H1 (cell line): ENCODE data around the gene CT47A1. TPM values are rescaled to one million over a fixed set of nuclear protein-coding genes. Genes with fewer than 3 reads are reported as not detected.

Source experiments
- CTCF ChIA-PET: fragments of 300-600 bp; sonication (Branson Sonifier 250); formaldehyde crosslinking; loops from one replicate; lab custom pipeline; 2021; ENCODE audit not compliant: partially characterized antibody; lab: Charles Lee
- POLR2A ChIA-PET: fragments of 300-600 bp; sonication (Branson Sonifier 250); formaldehyde crosslinking; loops from one replicate; lab custom pipeline; 2021; ENCODE audit warnings: inconsistent platforms; ENCODE audit not compliant: partially characterized antibody; lab: Charles Lee
- DNase-seq, 2 experiments: peaks; one replicate each; pipeline versions ENCODE4 v3.0.0 to v3.0.0-alpha.2; 2010 to 2022; ENCODE audit warnings: low spot score in 2 of 2, low read depth in 1 of 2, mixed read lengths in 1 of 2
- FAIRE-seq: peaks from 2 replicates; lab custom pipeline; 2011; peaks lifted over from hg19 to GRCh38; lab: Jason Lieb, UNC
- H2AFZ ChIP-seq: 2 replicates; pipeline ENCODE4 v1.8.1; 2012; ENCODE audit warnings: low read length, inconsistent platforms
- H2AK5ac ChIP-seq: 2 replicates; pipeline ENCODE4 v1.6.1; 2013; ENCODE audit warnings: low read depth, low read length
- H2BK120ac ChIP-seq: replicated peaks from 2 replicates; pipeline ENCODE3; 2013; ENCODE audit warnings: low read depth, low read length, inconsistent platforms
- H2BK12ac ChIP-seq: 2 replicates; pipeline ENCODE4 v1.6.1; 2013; ENCODE audit warnings: low read depth, low read length
- H2BK15ac ChIP-seq: 2 replicates; pipeline ENCODE4 v1.6.1; 2013; ENCODE audit warnings: low read length
- H2BK20ac ChIP-seq: 2 replicates; pipeline ENCODE4 v1.6.1; 2013; ENCODE audit warnings: low read length
- H2BK5ac ChIP-seq: 2 replicates; pipeline ENCODE4 v1.6.1; 2013; ENCODE audit warnings: low read depth, low read length
- H3K14ac ChIP-seq: 2 replicates; pipeline ENCODE4 v1.6.1; 2013; ENCODE audit warnings: inconsistent platforms; ENCODE audit not compliant: insufficient read length
- H3K18ac ChIP-seq: 2 replicates; pipeline ENCODE4 v1.6.1; 2013; ENCODE audit warnings: low read length; ENCODE audit errors: extremely low read depth
- H3K23ac ChIP-seq: 2 replicates; pipeline ENCODE4 v1.6.1; 2013; ENCODE audit warnings: inconsistent platforms; ENCODE audit not compliant: insufficient read length
- H3K23me2 ChIP-seq: 2 replicates; pipeline ENCODE4 v1.6.1; 2013; ENCODE audit warnings: low read depth, low read length
- H3K27ac ChIP-seq: 2 replicates; pipeline ENCODE4 v1.6.1; 2011; ENCODE audit warnings: low read depth, low read length, inconsistent platforms
- H3K27me3 ChIP-seq, 4 experiments: replicated peaks in 1 of 4; 1 replicate in 1 of 4; 2 replicates in 3 of 4; pipeline versions ENCODE4 v1.6.1 to v1.8.1; 2011 to 2013; ENCODE audit warnings: low read length in 3 of 4, mild to moderate bottlenecking in 3 of 4, inconsistent platforms in 2 of 4, mixed read lengths in 2 of 4, moderate library complexity in 1 of 4; ENCODE audit not compliant: control insufficient read depth in 3 of 4, insufficient read depth in 3 of 4; ENCODE audit errors: extremely low read depth in 1 of 4
- H3K36me3 ChIP-seq, 4 experiments: 2 replicates each; pipeline versions ENCODE4 v1.6.1 to v1.8.1; 2011 to 2013; ENCODE audit warnings: mild to moderate bottlenecking in 4 of 4, low read length in 3 of 4, moderate library complexity in 2 of 4, control low read depth in 1 of 4, inconsistent platforms in 1 of 4; ENCODE audit not compliant: insufficient read depth in 4 of 4, control insufficient read depth in 2 of 4
- H3K4ac ChIP-seq: replicated peaks from 2 replicates; pipeline ENCODE3; 2013; ENCODE audit warnings: low read length, low read depth, mixed read lengths, inconsistent platforms; ENCODE audit not compliant: insufficient read length
- H3K4me1 ChIP-seq, 4 experiments: replicated peaks in 1 of 4; 1 replicate in 1 of 4; 2 replicates in 3 of 4; pipeline versions ENCODE4 v1.6.1 to v1.8.1; 2011 to 2013; ENCODE audit warnings: low read length in 3 of 4, inconsistent platforms in 2 of 4, mixed read lengths in 1 of 4; ENCODE audit not compliant: insufficient read depth in 4 of 4, control insufficient read depth in 3 of 4
- H3K4me2 ChIP-seq, 2 experiments: 2 replicates each; pipeline versions ENCODE4 v1.6.1 to v1.8.1; 2011 to 2013; ENCODE audit warnings: low read depth in 2 of 2, low read length in 2 of 2, control low read depth in 1 of 2, inconsistent platforms in 1 of 2, mild to moderate bottlenecking in 1 of 2; ENCODE audit not compliant: insufficient read depth in 1 of 2
- H3K4me3 ChIP-seq, 4 experiments: fragments of 200-600, 300-600 bp in 1 of 4; sonication (generic), shearing (Covaris generic), sonication (Bioruptor Twin) in 1 of 4; 2 replicates each; pipeline versions ENCODE4 v1.5.1 to v1.8.1; 2011 to 2016; ENCODE audit warnings: low read length in 4 of 4, low read depth in 3 of 4, control low read depth in 2 of 4, inconsistent platforms in 2 of 4, mild to moderate bottlenecking in 2 of 4, mixed read lengths in 1 of 4, moderate library complexity in 1 of 4; ENCODE audit not compliant: insufficient read depth in 2 of 4; ENCODE audit errors: extremely low read depth in 1 of 4
- H3K56ac ChIP-seq: replicated peaks from 2 replicates; pipeline ENCODE3; 2013; ENCODE audit warnings: low read depth, mild to moderate bottlenecking, mixed read lengths, low read length, inconsistent platforms; ENCODE audit not compliant: insufficient read length
- H3K79me1 ChIP-seq: 2 replicates; pipeline ENCODE4 v1.6.1; 2013; ENCODE audit warnings: low read depth, low read length, control low read depth
- H3K79me2 ChIP-seq, 2 experiments: 2 replicates each; pipeline versions ENCODE4 v1.6.1 to v1.8.1; 2012 to 2013; ENCODE audit warnings: low read length in 2 of 2, mild to moderate bottlenecking in 2 of 2, inconsistent platforms in 1 of 2; ENCODE audit not compliant: insufficient read depth in 2 of 2, control insufficient read depth in 1 of 2
- H3K9ac ChIP-seq, 4 experiments: replicated peaks in 1 of 4; 1 replicate in 1 of 4; 2 replicates in 3 of 4; pipeline versions ENCODE4 v1.6.1 to v1.8.1; 2011 to 2013; ENCODE audit warnings: low read depth in 3 of 4, low read length in 3 of 4, control low read depth in 2 of 4, mild to moderate bottlenecking in 2 of 4, moderate library complexity in 2 of 4, inconsistent platforms in 1 of 4; ENCODE audit errors: extremely low read depth in 1 of 4
- H3K9me3 ChIP-seq, 2 experiments: 2 replicates each; pipeline versions ENCODE4 v1.6.1 to v1.8.1; 2012 to 2013; ENCODE audit warnings: mild to moderate bottlenecking in 2 of 2, moderate library complexity in 2 of 2, control low read depth in 1 of 2, inconsistent platforms in 1 of 2, low read depth in 1 of 2, low read length in 1 of 2, mixed read lengths in 1 of 2; ENCODE audit not compliant: insufficient read depth in 2 of 2
- H4K20me1 ChIP-seq, 2 experiments: replicated peaks in 1 of 2; 2 replicates each; pipeline versions ENCODE3 to v1.8.1; 2011 to 2013; ENCODE audit warnings: inconsistent platforms in 2 of 2, low read length in 2 of 2, mild to moderate bottlenecking in 1 of 2; ENCODE audit not compliant: insufficient read depth in 2 of 2, control insufficient read depth in 1 of 2
- H4K5ac ChIP-seq: 2 replicates; pipeline ENCODE4 v1.6.1; 2013; ENCODE audit warnings: low read length, low read depth, mixed read lengths, inconsistent platforms; ENCODE audit not compliant: insufficient read length
- H4K8ac ChIP-seq: 2 replicates; pipeline ENCODE4 v1.8.0; 2013; ENCODE audit warnings: mild to moderate bottlenecking, moderate library complexity, low read length, inconsistent platforms; ENCODE audit not compliant: insufficient read depth; ENCODE audit errors: extremely low read depth
- H4K91ac ChIP-seq: replicated peaks from 2 replicates; pipeline ENCODE3; 2013; ENCODE audit warnings: low read length, mixed read lengths, inconsistent platforms; ENCODE audit not compliant: insufficient read length
- CREB1 ChIP-seq: IDR thresholded peaks from 2 replicates; pipeline ENCODE4 v1.6.1; 2012; ENCODE audit warnings: inconsistent platforms
- KDM1A ChIP-seq: fragments of 200-600, 300-600 bp; sonication (generic); IDR thresholded peaks from 2 replicates; pipeline ENCODE4 v1.7.1; 2016; ENCODE audit warnings: mild to moderate bottlenecking, low read length, borderline replicate concordance
- KDM4A ChIP-seq: IDR thresholded peaks from one replicate; pipeline ENCODE4 v1.7.1; 2012; ENCODE audit warnings: low read depth, mild to moderate bottlenecking, moderate library complexity, low read length, inconsistent platforms; ENCODE audit not compliant: severe bottlenecking
- KDM5A ChIP-seq: fragments of 200-600 bp; IDR thresholded peaks from 2 replicates; pipeline ENCODE4 v1.7.1; 2012; ENCODE audit warnings: mild to moderate bottlenecking, low read length, inconsistent platforms, mixed read lengths
- NRF1 ChIP-seq: IDR thresholded peaks from 2 replicates; pipeline ENCODE4 v1.6.1; 2011; ENCODE audit warnings: mild to moderate bottlenecking, low read depth, low read length, improper control_type of control experiment
- POU5F1 ChIP-seq: IDR thresholded peaks from 2 replicates; pipeline ENCODE4 v1.6.1; 2011; ENCODE audit warnings: low read depth, mild to moderate bottlenecking, low read length, moderate library complexity
- WGBS, 2 experiments: shearing (Covaris generic) in 1 of 2; methylation state at CpG; one replicate each; pipeline versions ENCODE4 v1.1.6 to v1.1.7; 2013 to 2015; ENCODE audit warnings: low lambda C conversion rate in 2 of 2, mixed read lengths in 2 of 2, inconsistent platforms in 1 of 2, low coverage in 1 of 2, missing lambda C conversion rate in 1 of 2; ENCODE audit not compliant: insufficient replicate concordance in 2 of 2, insufficient coverage in 1 of 2, insufficient read length in 1 of 2; ENCODE audit errors: extremely low coverage in 1 of 2, missing lambda C conversion rate in 1 of 2; 5-methylcytosine and 5-hydroxymethylcytosine counted together
- polyA plus RNA-seq, 7 experiments: library from polyadenylated mRNA; depleted of rRNA in 3 of 7; stranded (reverse) in 5 of 7; unstranded in 2 of 7; fragments of >200 nt in 5 of 7; fragments of 200-250 nt in 2 of 7; gene quantifications; 1 replicate in 5 of 7; 2 replicates in 1 of 7; 4 replicates in 1 of 7; pipeline versions ENCODE4 v1.2.1 to v1.2.3, GENCODE V29; 2011 to 2013; ENCODE audit warnings: missing spikeins in 2 of 7, mixed read lengths in 2 of 7
- total RNA-seq: library from RNA; stranded (reverse); fragmentation: NEBNext Ultra II Directional; extraction: Animal tissue kit (Norgen Biotek cat#: 25700); gene quantifications from 2 replicates; pipeline ENCODE4 v1.2.1, GENCODE V29; 2021

The CT47A1 gene
- total and polyA plus RNA-seq, 2 of the 8 experiments (the other 6 are each of a cell fraction or from before 2014, with no cell fraction given): not detected

GRCh38 chrX:121032531-121032930 lies 47.0 kb upstream of the CT47A1 start:
- Histone ChIP-seq H3K14ac (no peak overlapping the region), H3K27me3 (no peaks in the 10 kb centered on the region), H3K4me3 (no peak overlapping the region), H3K36me3 (no peaks in the 10 kb centered on the region), H4K8ac (no peak overlapping the region), H3K27ac (no peak overlapping the region), H2AFZ (no peak overlapping the region), H3K18ac (no peak overlapping the region), H3K9me3 (peaks cover 10 to 17% of the 10 kb centered on the region in 2 experiments; a peak in 2 of 4 replicates), H3K4me1 (no peaks in the 10 kb centered on the region), H3K23ac (no peak overlapping the region), H3K79me2 (no peaks in the 10 kb centered on the region), H2BK12ac (no peak overlapping the region), H2BK15ac (no peak overlapping the region), H3K9ac (no peak overlapping the region), H2BK20ac (no peak overlapping the region), H2BK120ac (no peak overlapping the region), H2BK5ac (no peak overlapping the region), H3K56ac (no peak overlapping the region), H3K4ac (no peak overlapping the region), H2AK5ac (no peak overlapping the region), H3K79me1 (no peaks in the 10 kb centered on the region), H3K4me2 (no peak overlapping the region), H4K20me1 (no peaks in the 10 kb centered on the region), H4K91ac (no peak overlapping the region), H3K23me2 (no peaks in the 10 kb centered on the region), H4K5ac (no peak overlapping the region)
- no peak for DNase-seq
- ChIA-PET CTCF (no interaction called here), POLR2A (no interaction called here)
- FAIRE-seq: no peak
- WGBS, 2 experiments: 33% methylated on average over 1 of the region's 2 CpGs; no CpG with 5 or more reads in 1 of the 2 experiments
- TF ChIP-seq KDM4A (no peak), CREB1 (no peak), NRF1 (no peak), KDM1A (no peak), POU5F1 (no peak), KDM5A (no peak)
